ENCODE measurements around the gene YTHDC2.

DNA sequence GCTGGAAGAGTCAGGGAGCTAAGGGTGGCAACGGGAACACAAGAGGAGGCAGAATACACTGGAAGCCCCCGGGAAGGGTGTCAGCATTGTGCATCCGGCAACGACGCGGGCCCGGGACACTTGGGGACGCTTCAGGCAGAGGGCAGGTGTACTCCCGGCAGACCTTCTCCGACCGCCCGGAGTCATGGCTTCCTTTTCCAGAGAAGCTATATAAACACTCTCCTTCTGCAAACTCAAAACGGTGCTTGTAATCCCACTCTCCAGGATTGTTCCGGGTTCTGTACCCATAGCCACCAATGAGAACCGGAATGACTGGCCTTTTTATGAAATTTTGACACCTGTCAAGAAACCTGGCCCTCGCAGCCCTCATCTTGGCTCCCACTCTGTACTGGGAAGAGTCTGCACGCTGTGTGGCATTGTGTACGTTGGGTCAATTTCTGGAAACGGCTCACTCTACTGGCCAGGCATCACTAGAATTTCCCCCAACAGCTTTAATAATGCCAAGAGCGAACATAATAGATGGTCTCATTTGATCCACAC, 24.8 kb upstream of the YTHDC2 start:
- TF ChIP-seq EZH2 (IDR thresholded peaks at IDR 0.05; ENCODE audit: insufficient read depth, poor library complexity, severe bottlenecking): no peak
- TF ChIP-seq EZH2phosphoT487 (IDR thresholded peaks at IDR 0.05; ENCODE audit: insufficient read depth, low read depth): no peak

Measured in GM23248 (cell line).